OCI-LY7 (cell line): ENCODE data around the gene NTM. TPM values are rescaled to one million over a fixed set of nuclear protein-coding genes. Genes with fewer than 3 reads are reported as not detected.
"Not testable (repeated sequence)": the region's sequence is repeated elsewhere in the genome, so short reads cannot be mapped to it uniquely, and the experiment has no call there.

Experiments
- BruUV-seq: library from RNA; stranded (reverse); fragments of 400-500 nt; replicated peaks from 2 replicates; lab custom pipeline; 2021; lab: Mats Ljungman, UMichigan
- CTCF ChIA-PET: fragments of 300-600 bp; sonication (Branson Sonifier 250); formaldehyde crosslinking; loops from one replicate; lab custom pipeline; 2022; ENCODE audit warnings: antibody characterized with exemption; ENCODE audit not compliant: unreplicated experiment; lab: Charles Lee
- POLR2A ChIA-PET: fragments of 300-600 bp; sonication (Branson Sonifier 250); formaldehyde crosslinking; loops from one replicate; lab custom pipeline; 2022; ENCODE audit warnings: antibody characterized with exemption; lab: Charles Lee
- DNase-seq: peaks from one replicate; pipeline ENCODE4 v3.0.0-alpha.2; 2015; ENCODE audit warnings: low spot score
- H2AFZ ChIP-seq: fragments of 200-600 bp; sonication (generic), shearing (Covaris generic); 2 replicates; pipeline ENCODE4 v1.6.1; 2014; ENCODE audit warnings: mild to moderate bottlenecking, antibody characterized with exemption, low read length, moderate library complexity
- H3K27ac ChIP-seq: fragments of 200-600 bp; sonication (generic); 2 replicates; pipeline ENCODE4 v1.5.1; 2014; ENCODE audit warnings: mixed run types, low read depth, mild to moderate bottlenecking, moderate library complexity, low read length, inconsistent platforms; ENCODE audit not compliant: poor library complexity, severe bottlenecking
- H3K36me3 ChIP-seq: fragments of 200-600 bp; sonication (generic); 2 replicates; pipeline ENCODE4 v1.6.1; 2014; ENCODE audit warnings: mild to moderate bottlenecking, antibody characterized with exemption, low read length, moderate library complexity, mixed read lengths; ENCODE audit not compliant: insufficient read depth
- H3K4me1 ChIP-seq: fragments of 200-600 bp; sonication (generic); 2 replicates; pipeline ENCODE4 v1.5.1; 2014; ENCODE audit warnings: mild to moderate bottlenecking, low read length; ENCODE audit not compliant: insufficient read depth, poor library complexity, severe bottlenecking
- H3K4me2 ChIP-seq: fragments of 200-600 bp; sonication (generic); 2 replicates; pipeline ENCODE4 v1.6.1; 2014; ENCODE audit warnings: mild to moderate bottlenecking, low read length
- H3K4me3 ChIP-seq: fragments of 200-600 bp; sonication (generic); 2 replicates; pipeline ENCODE4 v1.5.1; 2014; ENCODE audit warnings: mild to moderate bottlenecking, low read depth, low read length; ENCODE audit not compliant: poor library complexity, severe bottlenecking
- H3K79me2 ChIP-seq: fragments of 200-600 bp; sonication (generic); 2 replicates; pipeline ENCODE4 v1.6.1; 2016; ENCODE audit warnings: low read depth, mild to moderate bottlenecking, low read length, moderate library complexity, mixed read lengths; ENCODE audit not compliant: insufficient read depth
- H3K9me2 ChIP-seq: fragments of 200-600 bp; sonication (generic); 2 replicates; pipeline ENCODE4 v1.6.1; 2016; ENCODE audit warnings: mild to moderate bottlenecking, low read length, mixed read lengths; ENCODE audit not compliant: insufficient read depth
- H3K9me3 ChIP-seq: fragments of 200-600 bp; sonication (generic); 2 replicates; pipeline ENCODE4 v1.6.1; 2014; ENCODE audit warnings: mild to moderate bottlenecking, mixed run types, low read length, mixed read lengths
- H4K20me1 ChIP-seq: fragments of 200-600 bp; sonication (generic); 2 replicates; pipeline ENCODE4 v1.6.1; 2014; ENCODE audit warnings: mild to moderate bottlenecking, antibody characterized with exemption, low read length, moderate library complexity, mixed read lengths; ENCODE audit not compliant: insufficient read depth
- CTCF ChIP-seq: fragments of 200-600 bp; sonication (generic); conservative IDR thresholded peaks from 2 replicates; pipeline ENCODE4 v1.5.1; 2014; ENCODE audit warnings: mild to moderate bottlenecking, antibody characterized with exemption, low read length, moderate library complexity, mixed read lengths
- EZH2phosphoT487 ChIP-seq: fragments of 200-600 bp; sonication (generic); IDR thresholded peaks from 2 replicates; pipeline ENCODE4 v1.6.1; 2018; ENCODE audit warnings: low read depth, borderline replicate concordance, mild to moderate bottlenecking, mixed run types, antibody characterized with exemption, low read length, moderate library complexity, mixed read lengths
- intact Hi-C: fragments of 100-400 bp; cut with micrococcal nuclease; formaldehyde crosslinking; loops from one replicate; pipeline ENCODE4 v1.10.0; 2022; ENCODE audit not compliant: unreplicated experiment
- total RNA-seq, 2 experiments: library from RNA; depleted of rRNA in 1 of 2; stranded (reverse); fragments of >200 nt in 1 of 2; shearing (Covaris generic) in 1 of 2; gene quantifications; 2 replicates each; pipeline ENCODE4 v1.2.3, GENCODE V29; 2014 to 2022

Gene NTM
- total RNA-seq, 2 experiments from 2014 or later, result not detected

GRCh38 chr11:131423688-131424087 is 53.3 kb downstream of the NTM start:
- Histone ChIP-seq H3K9me3 (no peaks in the 10 kb centered on the region), H2AFZ (no peak overlapping the region), H3K4me3 (no peak overlapping the region), H3K4me2 (no peak overlapping the region), H3K9me2 (no peaks in the 10 kb centered on the region), H3K36me3 (no peaks in the 10 kb centered on the region), H4K20me1 (no peaks in the 10 kb centered on the region), H3K27ac (no peak overlapping the region), H3K79me2 (no peaks in the 10 kb centered on the region), H3K4me1 (no peaks in the 10 kb centered on the region)
- DNase-seq, result no peak
- no TSS peak for BruUV-seq
- ChIA-PET POLR2A (no interaction called here), CTCF (no interaction called here)
- intact Hi-C loops, result no loop called here
- TF ChIP-seq CTCF (no peak), EZH2phosphoT487 (no peak)

DNA sequence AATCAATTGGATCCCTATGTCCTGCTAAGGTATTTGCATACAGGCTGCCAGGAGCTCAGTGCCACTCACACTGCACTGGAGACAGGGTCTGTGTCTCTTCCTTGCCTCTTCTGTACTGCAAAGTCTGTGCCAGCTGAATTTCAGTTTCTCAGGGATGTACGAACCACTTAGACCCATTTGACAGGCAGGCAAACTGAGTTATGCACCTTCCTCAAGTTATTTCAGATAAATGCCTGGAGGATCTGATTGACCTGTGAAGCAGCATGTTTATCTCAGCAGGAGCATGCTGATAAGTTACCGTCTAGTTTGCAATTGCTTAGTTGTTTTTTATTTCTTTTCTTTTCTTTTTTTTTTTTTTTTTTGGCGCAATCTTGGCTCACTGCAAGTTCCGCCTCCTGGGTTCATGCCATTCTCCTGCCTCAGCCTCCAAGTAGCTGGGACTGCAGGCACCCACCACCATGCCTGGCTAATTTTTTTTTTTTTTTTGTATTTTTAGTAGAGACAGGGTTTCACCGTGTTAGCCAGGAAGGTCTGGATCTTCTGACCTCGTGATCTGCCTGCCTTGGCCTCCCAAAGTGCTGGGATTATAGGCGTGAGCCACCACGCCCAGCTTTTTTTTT is 54.0 kb downstream of the NTM start:
- H3K9me3 ChIP-seq, H3K9me2 ChIP-seq, H3K4me1 ChIP-seq, H2AFZ ChIP-seq, H3K4me2 ChIP-seq, H3K79me2 ChIP-seq, CTCF ChIA-PET, H3K27ac ChIP-seq, H4K20me1 ChIP-seq, BruUV-seq, intact Hi-C loops, DNase-seq, H3K36me3 ChIP-seq, POLR2A ChIA-PET, H3K4me3 ChIP-seq: not testable (repeated sequence)

DNA sequence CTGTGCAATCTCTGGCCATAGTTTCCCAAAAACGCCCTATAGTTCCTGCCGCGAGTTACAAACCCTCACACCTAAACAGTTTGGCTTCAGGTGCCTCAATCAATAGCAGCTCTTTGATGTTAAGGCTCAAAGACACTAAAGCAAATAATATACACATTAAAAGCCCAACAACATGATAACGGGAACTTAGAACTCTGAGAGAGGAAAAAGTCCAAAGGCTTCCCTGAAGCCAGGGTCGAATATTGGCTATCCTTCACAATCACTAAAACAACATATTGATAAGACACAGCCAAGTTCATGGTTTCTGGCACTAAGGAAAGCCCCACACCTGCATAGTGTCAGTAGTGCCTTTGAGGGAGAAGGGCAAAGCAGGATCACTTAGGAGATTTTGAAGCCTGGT is 54.9 kb downstream of the NTM start:
- BruUV-seq, result no TSS peak
- intact Hi-C loops, result no loop called here
- H4K20me1 ChIP-seq, result no peaks in the 10 kb centered on the region
- ChIA-PET CTCF (no interaction called here), POLR2A (no interaction called here)
- no peaks in the 10 kb centered on the region for H3K79me2 ChIP-seq
- H3K9me3 ChIP-seq, result no peaks in the 10 kb centered on the region
- no peaks in the 10 kb centered on the region for H3K36me3 ChIP-seq
- H3K4me1 ChIP-seq, result no peaks in the 10 kb centered on the region
- no peak overlapping the region for H3K4me2 ChIP-seq
- H3K9me2 ChIP-seq, result no peaks in the 10 kb centered on the region
- no peak overlapping the region for H3K4me3 ChIP-seq
- H3K27ac ChIP-seq, result no peak overlapping the region
- no peak for DNase-seq
- TF ChIP-seq CTCF (no peak), EZH2phosphoT487 (no peak)
- no peak overlapping the region for H2AFZ ChIP-seq
